Endothelial cell of umbilical vein (primary cell): ENCODE results near the gene GZMM. TPM values are rescaled to one million over a fixed set of nuclear protein-coding genes. Genes with fewer than 3 reads are reported as not detected.

Experiments
- BruUV-seq: library from RNA; stranded (reverse); fragments of 400-500 nt; replicated peaks from 2 replicates; lab custom pipeline; 2021; lab: Mats Ljungman, UMichigan
- CTCF ChIA-PET: fragments of 300-600, 350-600 bp; sonication (Branson Sonifier 250); formaldehyde crosslinking; loops from one replicate; lab custom pipeline; 2021; ENCODE audit warnings: antibody characterized with exemption, inconsistent platforms; lab: Charles Lee
- POLR2A ChIA-PET: fragments of 300-600, 350-600 bp; sonication (Branson Sonifier 250); formaldehyde crosslinking; loops from one replicate; lab custom pipeline; 2021; ENCODE audit warnings: antibody characterized with exemption, inconsistent platforms; lab: Charles Lee
- DNase-seq: peaks from one replicate; pipeline ENCODE4 v3.0.0-alpha.2; 2011; ENCODE audit warnings: low read depth, low spot score
- FAIRE-seq: peaks from 2 replicates; lab custom pipeline; 2011; peaks lifted over from hg19 to GRCh38; lab: Jason Lieb, UNC
- H2AFZ ChIP-seq: 2 replicates; pipeline ENCODE4 v1.6.0; 2012; ENCODE audit warnings: low read depth, low read length, control low read depth, inconsistent platforms
- H3K27ac ChIP-seq: 2 replicates; pipeline ENCODE4 v1.5.1; 2011; ENCODE audit warnings: low read depth, mild to moderate bottlenecking, control low read depth, low read length, moderate library complexity; ENCODE audit not compliant: insufficient read depth
- H3K27me3 ChIP-seq, 2 experiments: 2 replicates each; pipeline versions ENCODE4 v1.6.0 to v1.6.1; 2011; ENCODE audit warnings: low read length in 2 of 2, mixed read lengths in 1 of 2; ENCODE audit not compliant: control insufficient read depth in 2 of 2, insufficient read depth in 2 of 2
- H3K36me3 ChIP-seq, 2 experiments: 2 replicates in 1 of 2; 3 replicates in 1 of 2; pipeline ENCODE4 v1.5.1; 2011; ENCODE audit warnings: low read length in 2 of 2, mild to moderate bottlenecking in 1 of 2, moderate library complexity in 1 of 2; ENCODE audit not compliant: control insufficient read depth in 2 of 2, insufficient read depth in 2 of 2; ENCODE audit errors: extremely low read depth in 1 of 2
- H3K4me1 ChIP-seq: 3 replicates; pipeline ENCODE4 v1.5.1; 2011; ENCODE audit warnings: mild to moderate bottlenecking, low read length; ENCODE audit not compliant: control insufficient read depth, insufficient read depth; ENCODE audit errors: extremely low read depth
- H3K4me2 ChIP-seq: 2 replicates; pipeline ENCODE4 v1.6.1; 2011; ENCODE audit warnings: low read length, control low read depth, mixed read lengths; ENCODE audit not compliant: insufficient read depth
- H3K4me3 ChIP-seq, 3 experiments: fragments of 200-600 bp in 1 of 3; sonication (generic), shearing (Covaris generic) in 1 of 3; replicated peaks in 1 of 3; 2 replicates each; pipeline ENCODE4 v1.5.1; 2011 to 2016; ENCODE audit warnings: control low read depth in 3 of 3, low read length in 3 of 3, mild to moderate bottlenecking in 2 of 3, inconsistent platforms in 1 of 3, low read depth in 1 of 3, moderate library complexity in 1 of 3; ENCODE audit not compliant: insufficient read depth in 1 of 3
- H3K79me2 ChIP-seq: 2 replicates; pipeline ENCODE4 v1.6.0; 2012; ENCODE audit warnings: low read length, inconsistent platforms; ENCODE audit not compliant: control insufficient read depth, insufficient read depth
- H3K9ac ChIP-seq: replicated peaks from 2 replicates; pipeline ENCODE3; 2011; ENCODE audit warnings: low read length, control low read depth; ENCODE audit not compliant: insufficient read depth; ENCODE audit errors: extremely low read depth
- H3K9me1 ChIP-seq: replicated peaks from 3 replicates; pipeline ENCODE4 v1.6.0; 2011; ENCODE audit warnings: mild to moderate bottlenecking, low read length; ENCODE audit not compliant: control insufficient read depth, insufficient read depth; ENCODE audit errors: extremely low read depth
- H3K9me3 ChIP-seq: replicated peaks from 2 replicates; pipeline ENCODE4 v1.5.1; 2012; ENCODE audit warnings: low read length, inconsistent platforms; ENCODE audit not compliant: control insufficient read depth, insufficient read depth
- H4K20me1 ChIP-seq: replicated peaks from 2 replicates; pipeline ENCODE3; 2011; ENCODE audit warnings: mild to moderate bottlenecking, low read length; ENCODE audit not compliant: control insufficient read depth, insufficient read depth; ENCODE audit errors: extremely low read depth
- CTCF ChIP-seq, 2 donors: IDR thresholded peaks; 1 replicate in 1 of 2; 2 replicates in 1 of 2; pipeline ENCODE4 v1.5.1; 2011; ENCODE audit warnings: low read length in 2 of 2, mild to moderate bottlenecking in 2 of 2, moderate library complexity in 2 of 2, control low read depth in 1 of 2, inconsistent platforms in 1 of 2, low read depth in 1 of 2; ENCODE audit not compliant: insufficient read depth in 1 of 2; ENCODE audit errors: extremely low read depth in 1 of 2
- EZH2 ChIP-seq: IDR thresholded peaks from 2 replicates; pipeline ENCODE4 v1.6.1; 2012; ENCODE audit warnings: borderline replicate concordance, low read depth, mild to moderate bottlenecking, moderate library complexity, low read length, inconsistent platforms; ENCODE audit not compliant: severe bottlenecking
- FOS ChIP-seq: IDR thresholded peaks from 2 replicates; pipeline ENCODE4 v1.6.1; 2011; ENCODE audit warnings: mild to moderate bottlenecking, low read length, moderate library complexity, borderline replicate concordance; ENCODE audit not compliant: insufficient read depth
- GATA2 ChIP-seq: IDR thresholded peaks from 2 replicates; pipeline ENCODE4 v1.7.0; 2011; ENCODE audit warnings: low read depth, mild to moderate bottlenecking, moderate library complexity, mixed read lengths, low read length; ENCODE audit not compliant: insufficient read length, insufficient read depth
- JUN ChIP-seq: IDR thresholded peaks from 2 replicates; pipeline ENCODE4 v1.6.1; 2011; ENCODE audit warnings: borderline replicate concordance, low read depth; ENCODE audit not compliant: insufficient read length, insufficient read depth
- MYC ChIP-seq: IDR thresholded peaks from one replicate; pipeline ENCODE4 v1.6.1; 2011; ENCODE audit warnings: mild to moderate bottlenecking, low read depth, low read length
- POLR2A ChIP-seq: IDR thresholded peaks from 2 replicates; pipeline ENCODE4 v1.6.1; 2012; ENCODE audit warnings: low read depth, mild to moderate bottlenecking, control low read depth, low read length
- POLR2AphosphoS5 ChIP-seq: IDR thresholded peaks from 2 replicates; pipeline ENCODE4 v1.6.1; 2012; ENCODE audit warnings: low read depth, mild to moderate bottlenecking, control low read depth, low read length, moderate library complexity; ENCODE audit not compliant: insufficient read depth
- dilution Hi-C: fragments of 300-500 bp; cut with MboI; formaldehyde crosslinking; loops from one replicate; pipeline ENCODE4 v1.15.0; 2019; ENCODE audit warnings: low sequenced_read_pairs; ENCODE audit not compliant: extremely low pct_ligation_motif_present
- intact Hi-C: fragments of 100-400 bp; cut with micrococcal nuclease; formaldehyde crosslinking; loops from one replicate; pipeline ENCODE4 v1.10.0; 2022
- polyA plus RNA-seq, 4 experiments: library from polyadenylated mRNA; depleted of rRNA in 3 of 4; stranded (reverse) in 3 of 4; unstranded in 1 of 4; fragments of >200 nt; gene quantifications; 2 replicates each; pipeline versions ENCODE4 v1.2.1 to v1.2.3, GENCODE V29; 2011 to 2012; ENCODE audit warnings: missing spikeins in 1 of 4
- total RNA-seq: library from RNA; stranded (reverse); gene quantifications from 2 replicates; pipeline ENCODE4 v1.2.3, GENCODE V29; 2021
- TF ChIP-seq, protein P1 (sequence below): IDR thresholded peaks from 2 replicates; pipeline ENCODE4 v1.6.1; 2011; ENCODE audit not compliant: insufficient read depth, insufficient read length

The GZMM gene
- total and polyA plus RNA-seq, 2 donors (not counting 3 experiments of a cell fraction or from before 2014, with no cell fraction given) = not detected

- DNase-seq (peak; percentile 55), FAIRE-seq (no peak)
- intact Hi-C loops = loop anchor here (1.0 to 2.0 kb wide), 3 partner anchors 16 to 62 kb away; partner anchors contain the start of gene HCN2
- ChIA-PET POLR2A (no interaction called here), CTCF (interaction anchor here (1.9 kb wide), 1 partner anchor 12 kb away, joined by 7 read pairs; no protein-coding TSS in a partner anchor)
- Histone ChIP-seq H3K4me2 (peak overlapping the region; percentile 61), H3K79me2 (peaks cover 52% of the 10 kb centered on the region), H3K27me3 (no peaks in the 10 kb centered on the region), H3K4me1 (peaks cover 28% of the 10 kb centered on the region), H3K4me3 (peak overlapping the region; percentile 57 to 92 (median 88)), H3K9ac (peak overlapping the region; percentile 81), H4K20me1 (peaks cover 2% of the 10 kb centered on the region), H3K27ac (peak overlapping the region; percentile 72), H3K9me1 (no peaks in the 10 kb centered on the region), H2AFZ (peak overlapping the region; percentile 31), H3K9me3 (no peaks in the 10 kb centered on the region), H3K36me3 (peaks cover 4% of the 10 kb centered on the region in 2 experiments)
- dilution Hi-C loops = no loop called here
- TF ChIP-seq, protein P1, sequence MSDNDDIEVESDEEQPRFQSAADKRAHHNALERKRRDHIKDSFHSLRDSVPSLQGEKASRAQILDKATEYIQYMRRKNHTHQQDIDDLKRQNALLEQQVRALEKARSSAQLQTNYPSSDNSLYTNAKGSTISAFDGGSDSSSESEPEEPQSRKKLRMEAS = no peak
- TF ChIP-seq POLR2AphosphoS5 = peak; percentile 26
- BruUV-seq = TSS peak; percentile 16
Measured at GRCh38 chr19:572743-573518, 29.1 kb downstream of the GZMM start.

GRCh38 chr19:573519-573825, 29.6 kb downstream of the GZMM start:
- peak overlapping the region; percentile 81 for H3K9ac ChIP-seq
- H4K20me1 ChIP-seq = peaks cover 2% of the 10 kb centered on the region
- peaks cover 28% of the 10 kb centered on the region for H3K4me1 ChIP-seq
- dilution Hi-C loops = no loop called here
- BruUV-seq = TSS peak; percentile 44
- peak overlapping the region; percentile 57 to 92 (median 88) for H3K4me3 ChIP-seq
- H3K4me2 ChIP-seq = peak overlapping the region; percentile 61
- H3K36me3 ChIP-seq = peaks cover 4 to 5% of the 10 kb centered on the region in 2 experiments
- ChIA-PET CTCF (no interaction called here), POLR2A (interaction anchor here (0.7 kb wide), 1 partner anchor 68 kb away, joined by 4 read pairs; no protein-coding TSS in a partner anchor)
- DNase-seq (no peak), FAIRE-seq (peak; percentile 67)
- no peak overlapping the region for H2AFZ ChIP-seq
- peaks cover 57% of the 10 kb centered on the region for H3K79me2 ChIP-seq
- H3K27me3 ChIP-seq = no peaks in the 10 kb centered on the region
- H3K9me3 ChIP-seq = no peaks in the 10 kb centered on the region
- peak overlapping the region; percentile 72 for H3K27ac ChIP-seq
- no peaks in the 10 kb centered on the region for H3K9me1 ChIP-seq
- intact Hi-C loops = loop anchor here (2.0 kb wide), 2 partner anchors 15 to 63 kb away; partner anchors contain the start of gene HCN2
- TF ChIP-seq POLR2A (no peak), MYC (no peak), EZH2 (no peak), FOS (no peak), GATA2 (no peak), CTCF (IDR thresholded peaks at IDR 0.05; ENCODE audit: extremely low read depth in 1 of 2, insufficient read depth in 1 of 2, low read depth in 1 of 2, low read length in 2 of 2) (no peak), POLR2AphosphoS5 (no peak), JUN (no peak)
- TF ChIP-seq, protein P1 = no peak
